HG03159 (cell line): Measurements from ENCODE around the gene GGCX.
"Not testable (repeated sequence)": the region's sequence is repeated elsewhere in the genome, so short reads cannot be mapped to it uniquely, and the experiment has no call there.

Experiments used
- ATAC-seq: cut with Tn5 transposase; IDR thresholded peaks from one replicate; pipeline ENCODE4 v1.9.1; 2021; ENCODE audit warnings: mild to moderate bottlenecking, moderate library complexity; ENCODE audit not compliant: unreplicated experiment

Gene GGCX

DNA sequence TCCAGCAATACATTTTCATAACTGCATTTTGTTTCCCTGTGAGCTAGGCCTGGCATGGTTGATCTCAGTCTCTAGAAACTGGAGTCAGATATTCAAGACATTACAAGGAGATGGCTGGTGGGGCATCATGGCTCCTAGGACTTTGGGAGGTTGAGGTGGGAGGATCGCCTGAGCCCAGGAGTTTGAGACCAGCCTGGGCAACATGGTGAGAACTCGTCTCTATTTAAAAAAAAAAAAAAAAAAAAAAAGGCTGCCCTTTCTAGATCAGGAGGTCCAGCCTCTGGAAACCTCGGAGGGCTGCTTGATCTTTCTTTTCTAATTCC, 15.7 kb upstream of the GGCX start:
- no peak for ATAC-seq

GRCh38 chr2:85575739-85576138, 14.4 kb upstream of the GGCX start:
- no peak for ATAC-seq

GRCh38 chr2:85566265-85566664, 5.0 kb upstream of the GGCX start:
- ATAC-seq = no peak

DNA sequence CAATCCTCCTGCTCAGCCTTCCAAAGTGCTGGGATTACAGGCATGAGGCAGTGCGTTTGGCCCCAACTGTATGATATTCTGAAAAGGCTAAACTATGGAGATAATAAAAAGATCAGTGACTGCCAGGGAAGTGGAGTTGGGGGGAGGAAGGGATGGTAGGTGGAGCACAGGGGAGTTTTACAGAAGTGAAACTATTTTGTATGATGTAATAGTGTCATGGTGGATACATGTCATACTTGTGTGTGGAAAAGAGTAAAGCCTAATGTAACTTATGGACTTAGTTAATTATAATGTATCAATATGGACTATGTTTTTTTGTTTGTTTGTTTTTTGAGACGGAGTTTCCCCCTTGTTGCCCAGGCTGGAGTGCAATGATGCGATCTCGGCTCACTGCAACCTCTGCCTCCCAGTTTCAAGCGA, 2.9 kb upstream of the GGCX start:
- ATAC-seq = no peak

DNA sequence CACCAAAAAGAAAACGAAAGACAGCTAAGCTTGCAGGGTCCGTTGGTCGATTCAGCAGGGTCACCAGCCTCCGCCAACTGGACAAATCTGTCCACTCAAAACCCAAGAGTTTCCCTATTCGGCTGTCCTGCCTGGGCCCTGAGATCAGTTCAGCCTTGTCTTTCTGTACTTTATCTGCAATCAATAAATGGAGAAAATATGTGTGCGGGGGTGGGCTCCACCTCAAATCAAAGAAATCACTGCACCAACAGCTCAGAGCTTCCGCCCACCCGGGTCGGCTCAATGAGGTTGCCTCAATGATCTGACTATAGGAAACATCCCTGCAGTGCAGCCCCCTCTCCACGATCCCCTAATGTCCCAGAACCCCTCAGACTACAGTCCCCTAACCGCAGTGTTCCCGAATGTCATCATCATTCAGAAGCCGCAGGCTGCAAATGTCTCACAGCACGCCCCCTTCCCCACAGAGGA, 447 bp downstream of the GGCX start:
- peak; percentile 23 for ATAC-seq

- not testable (repeated sequence) for ATAC-seq
These were observed 928 bp downstream of the GGCX start for GRCh38 chr2:85560403-85560726.

- ATAC-seq = no peak
These were observed 3.1 kb downstream of the GGCX start for GRCh38 chr2:85558160-85558559.

- no peak for ATAC-seq
These were observed 4.2 kb downstream of the GGCX start for GRCh38 chr2:85557130-85557529.

- no peak for ATAC-seq
These were observed 6.2 kb downstream of the GGCX start for GRCh38 chr2:85554980-85555612.

GRCh38 chr2:85553184-85553583, 8.1 kb downstream of the GGCX start:
- ATAC-seq = no peak

GRCh38 chr2:85551698-85552678, 9.3 kb downstream of the GGCX start:
- peak; percentile 57 for ATAC-seq

DNA sequence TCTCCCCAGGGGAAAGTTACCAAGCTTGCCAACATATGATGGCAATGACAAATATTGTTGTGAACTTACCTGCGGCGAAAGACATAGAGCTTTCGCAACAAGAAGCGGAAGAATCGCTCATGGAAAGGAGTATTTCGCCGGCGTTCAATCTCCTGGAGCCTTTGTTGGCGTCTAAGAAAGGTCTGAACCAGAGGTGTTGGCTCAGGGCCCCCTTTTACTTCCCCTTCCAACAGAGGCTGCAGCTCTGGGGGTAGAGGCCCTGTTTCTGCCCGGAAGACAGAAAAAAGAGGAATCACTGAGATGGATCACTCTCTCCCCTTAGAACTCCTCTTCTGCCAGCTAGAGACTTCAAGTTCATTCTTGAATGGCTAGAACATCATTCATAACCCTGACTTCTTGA, 10.8 kb downstream of the GGCX start:
- ATAC-seq = no peak

DNA sequence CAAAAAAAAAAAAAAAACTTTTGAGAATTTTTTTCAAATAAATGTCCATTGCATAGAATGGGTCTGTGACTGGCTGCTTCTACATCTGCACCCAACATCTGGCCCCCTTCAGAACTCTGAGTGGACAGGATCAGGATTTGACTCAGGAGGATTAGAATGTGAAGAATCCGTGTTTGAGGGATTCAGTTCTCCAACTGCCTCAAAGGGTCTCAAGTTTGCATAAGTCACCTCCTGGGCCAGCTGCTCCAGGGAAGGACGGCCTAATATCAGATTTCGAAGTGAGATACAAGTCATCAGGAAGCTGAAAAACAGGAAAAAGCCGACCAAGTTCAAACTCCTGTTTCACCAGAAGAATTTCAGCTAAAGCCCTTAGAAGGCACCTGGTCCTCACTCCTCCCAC, 11.5 kb downstream of the GGCX start:
- no peak for ATAC-seq

- ATAC-seq = no peak
These were observed 12.2 kb downstream of the GGCX start for GRCh38 chr2:85549095-85549494.

- ATAC-seq = no peak
These were observed 12.7 kb downstream of the GGCX start for GRCh38 chr2:85548608-85548900.

GRCh38 chr2:85547859-85548607, 13.3 kb downstream of the GGCX start:
- no peak for ATAC-seq

DNA sequence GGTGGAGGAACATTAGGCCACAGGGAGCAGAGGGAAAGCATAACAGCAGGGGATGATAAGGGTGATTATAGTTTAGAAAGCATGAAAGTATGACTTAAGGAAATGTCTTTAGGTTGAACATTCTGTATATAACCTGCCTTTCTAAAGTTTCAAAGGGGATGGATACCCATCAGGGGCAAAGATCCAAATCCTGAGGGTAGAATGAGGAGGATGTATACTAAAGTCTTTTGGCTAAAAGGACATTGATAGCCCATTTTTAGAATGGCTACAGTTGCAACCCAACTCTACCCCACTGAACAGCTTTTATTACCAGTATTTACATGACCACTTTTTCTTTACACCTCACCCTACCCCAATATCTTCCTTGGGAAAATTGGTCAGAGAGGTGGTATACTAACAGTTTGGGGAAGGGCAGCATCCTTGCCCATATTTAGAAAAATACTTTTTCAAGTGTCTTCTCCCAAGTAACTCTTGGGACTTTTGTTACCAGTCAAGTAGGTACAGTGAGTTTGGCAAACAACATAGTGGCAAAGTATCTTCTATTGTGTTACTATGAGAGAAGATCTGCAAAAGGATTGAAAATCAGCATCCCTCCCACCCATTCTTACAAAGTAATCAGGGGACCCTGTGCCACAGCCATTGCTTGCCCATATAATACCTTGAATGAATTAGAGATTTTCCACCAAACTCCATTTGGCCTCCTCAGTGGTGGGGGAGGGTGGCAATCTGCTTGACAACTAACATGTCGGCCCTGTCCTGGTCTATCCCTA, 14.0 kb downstream of the GGCX start:
- ATAC-seq = no peak

- no peak for ATAC-seq
These were observed 15.5 kb downstream of the GGCX start for GRCh38 chr2:85545780-85546240.

- not testable (repeated sequence) for ATAC-seq
These were observed 16.1 kb downstream of the GGCX start for GRCh38 chr2:85544915-85545779.

- ATAC-seq = not testable (repeated sequence)
These were observed 17.0 kb downstream of the GGCX start for GRCh38 chr2:85544254-85544691.
